Measurements from ENCODE around the gene EMC10.

Gene EMC10

DNA sequence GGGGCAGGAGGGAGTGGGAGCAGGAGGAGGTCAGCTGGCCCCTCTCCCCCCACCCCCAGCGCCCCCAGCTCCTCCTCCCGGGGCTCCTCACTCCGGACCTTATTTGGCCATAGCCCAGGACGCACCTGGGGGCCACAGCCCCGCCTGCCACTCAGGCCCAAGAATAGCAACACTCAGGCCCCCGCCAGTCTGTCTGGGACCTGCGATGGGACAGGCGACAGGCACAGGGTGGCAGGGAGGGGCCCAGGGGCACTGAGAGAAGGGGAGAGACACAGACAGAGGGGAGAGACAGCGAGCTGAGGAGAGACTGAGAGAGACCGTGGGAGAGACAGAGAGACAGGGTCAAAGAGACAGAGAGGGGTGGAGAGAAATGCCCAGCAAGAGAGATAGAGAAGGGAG, 24.4 kb downstream of the EMC10 start:
- Histone ChIP-seq H3K79me2 (ENCODE audit: control insufficient read depth, insufficient read depth, low read length, poor library complexity) (peaks cover 3% of the 10 kb centered on the region), H3K4me1 (ENCODE audit: control insufficient read depth in 1 of 2, insufficient read depth in 2 of 2, low read length in 2 of 2) (peaks cover 23 to 30% of the 10 kb centered on the region in 2 experiments), H3K14ac (ENCODE audit: low read length) (peak overlapping the region; percentile 22), H4K8ac (ENCODE audit: low read depth, low read length) (peak overlapping the region; percentile 8), H3K4me3 (ENCODE audit: low read depth, low read length) (no peak overlapping the region), H3K9ac (ENCODE audit: low read length) (no peak overlapping the region), H3K4me2 (ENCODE audit: low read length) (peak overlapping the region; percentile 37), H3K27ac (ENCODE audit: low read depth, low read length) (peak overlapping the region; percentile 75), H3K9me3 (ENCODE audit: insufficient read depth, low read depth, low read length) (no peaks in the 10 kb centered on the region), H2BK12ac (ENCODE audit: low read length) (peak overlapping the region; percentile 1), H3K18ac (ENCODE audit: low read length) (no peak overlapping the region), H3K27me3 (ENCODE audit: insufficient read depth, low read length) (no peaks in the 10 kb centered on the region), H3K36me3 (ENCODE audit: control insufficient read depth in 1 of 2, insufficient read depth in 2 of 2, low read length in 2 of 2) (peaks cover 0 to 2% of the 10 kb centered on the region in 2 experiments), H3K23ac (ENCODE audit: low read length) (no peak overlapping the region), H2BK120ac (ENCODE audit: insufficient read depth, low read length, poor library complexity) (peak overlapping the region; percentile 65), H2AK5ac (ENCODE audit: low read length) (peak overlapping the region; percentile 55), H4K12ac (ENCODE audit: low read depth, low read length) (no peak overlapping the region), H2AFZ (ENCODE audit: insufficient read depth, low read length, poor library complexity) (no peak overlapping the region), H4K91ac (ENCODE audit: low read depth, low read length) (peak overlapping the region; percentile 97), H3K79me1 (ENCODE audit: low read length) (peaks cover 27% of the 10 kb centered on the region), H2BK5ac (ENCODE audit: low read depth, low read length, poor library complexity) (peak overlapping the region; percentile 37), H3K4ac (ENCODE audit: low read depth, low read length) (peak overlapping the region; percentile 7)
- no peak for DNase-seq
- WGBS (ENCODE audit: extremely low coverage, insufficient coverage, insufficient read length), result no CpG with 5 or more reads among the region's 10 CpGs

DNA sequence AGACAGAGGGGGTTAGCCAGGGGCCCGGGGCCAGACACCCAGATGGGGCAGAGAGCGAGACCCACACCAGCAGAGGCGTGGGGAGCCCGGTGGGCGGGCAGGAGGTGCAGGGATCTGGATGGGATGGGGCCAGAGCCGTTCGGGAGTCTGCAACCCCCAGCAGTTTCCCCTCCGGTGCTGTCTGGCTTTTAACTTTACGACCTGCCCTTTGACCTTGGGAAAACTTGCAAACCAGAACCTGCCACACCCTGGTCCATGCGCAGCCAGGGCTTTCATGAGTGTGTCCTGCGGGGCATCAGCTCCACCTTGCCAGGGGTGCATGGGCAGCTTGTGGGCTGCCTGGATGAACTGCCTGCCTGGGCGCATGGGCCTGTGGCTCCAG, 24.9 kb downstream of the EMC10 start:
- Histone ChIP-seq H3K36me3 (ENCODE audit: control insufficient read depth in 1 of 2, insufficient read depth in 2 of 2, low read length in 2 of 2) (peaks cover 3 to 4% of the 10 kb centered on the region in 2 experiments), H3K23ac (ENCODE audit: low read length) (no peak overlapping the region), H3K27ac (ENCODE audit: low read depth, low read length) (peak overlapping the region; percentile 75), H3K4me2 (ENCODE audit: low read length) (peak overlapping the region; percentile 38), H3K79me1 (ENCODE audit: low read length) (peaks cover 27% of the 10 kb centered on the region), H3K27me3 (ENCODE audit: insufficient read depth, low read length) (no peaks in the 10 kb centered on the region), H2BK120ac (ENCODE audit: insufficient read depth, low read length, poor library complexity) (peak overlapping the region; percentile 88), H3K9ac (ENCODE audit: low read length) (peak overlapping the region; percentile 16), H4K91ac (ENCODE audit: low read depth, low read length) (peak overlapping the region; percentile 83), H4K12ac (ENCODE audit: low read depth, low read length) (no peak overlapping the region), H3K9me3 (ENCODE audit: insufficient read depth, low read depth, low read length) (no peaks in the 10 kb centered on the region), H2AFZ (ENCODE audit: insufficient read depth, low read length, poor library complexity) (no peak overlapping the region), H3K14ac (ENCODE audit: low read length) (peak overlapping the region; percentile 54), H2BK12ac (ENCODE audit: low read length) (peak overlapping the region; percentile 58), H3K4ac (ENCODE audit: low read depth, low read length) (peak overlapping the region; percentile 20), H3K79me2 (ENCODE audit: control insufficient read depth, insufficient read depth, low read length, poor library complexity) (peaks cover 3% of the 10 kb centered on the region), H3K18ac (ENCODE audit: low read length) (peak overlapping the region; percentile 27), H4K8ac (ENCODE audit: low read depth, low read length) (peak overlapping the region; percentile 8), H3K4me1 (ENCODE audit: control insufficient read depth in 1 of 2, insufficient read depth in 2 of 2, low read length in 2 of 2) (peaks cover 21 to 29% of the 10 kb centered on the region in 2 experiments), H3K4me3 (ENCODE audit: low read depth, low read length) (peak overlapping the region; percentile 7), H2AK5ac (ENCODE audit: low read length) (no peak overlapping the region), H2BK5ac (ENCODE audit: low read depth, low read length, poor library complexity) (peak overlapping the region; percentile 37)
- no peak for DNase-seq
- WGBS (ENCODE audit: extremely low coverage, insufficient coverage, insufficient read length), result no CpG with 5 or more reads among the region's 12 CpGs

- peak overlapping the region; percentile 54 for H3K14ac ChIP-seq (ENCODE audit: low read length)
- no peak overlapping the region for H4K12ac ChIP-seq (ENCODE audit: low read depth, low read length)
- H3K4me3 ChIP-seq (ENCODE audit: low read depth, low read length), result peak overlapping the region; percentile 7
- H3K4me1 ChIP-seq (ENCODE audit: control insufficient read depth in 1 of 2, insufficient read depth in 2 of 2, low read length in 2 of 2), result peaks cover 17 to 23% of the 10 kb centered on the region in 2 experiments
- H2BK5ac ChIP-seq (ENCODE audit: low read depth, low read length, poor library complexity), result peak overlapping the region; percentile 15
- peak overlapping the region; percentile 58 for H2BK12ac ChIP-seq (ENCODE audit: low read length)
- H2AK5ac ChIP-seq (ENCODE audit: low read length), result peak overlapping the region; percentile 36
- peak overlapping the region; percentile 20 for H3K4ac ChIP-seq (ENCODE audit: low read depth, low read length)
- no peak for DNase-seq
- H3K79me2 ChIP-seq (ENCODE audit: control insufficient read depth, insufficient read depth, low read length, poor library complexity), result peaks cover 3% of the 10 kb centered on the region
- H3K9me3 ChIP-seq (ENCODE audit: insufficient read depth, low read depth, low read length), result no peaks in the 10 kb centered on the region
- H3K27me3 ChIP-seq (ENCODE audit: insufficient read depth, low read length), result no peaks in the 10 kb centered on the region
- peak overlapping the region; percentile 83 for H4K91ac ChIP-seq (ENCODE audit: low read depth, low read length)
- H3K4me2 ChIP-seq (ENCODE audit: low read length), result peak overlapping the region; percentile 38
- no peak overlapping the region for H3K23ac ChIP-seq (ENCODE audit: low read length)
- peak overlapping the region; percentile 60 for H3K27ac ChIP-seq (ENCODE audit: low read depth, low read length)
- H3K9ac ChIP-seq (ENCODE audit: low read length), result peak overlapping the region; percentile 16
- H2BK120ac ChIP-seq (ENCODE audit: insufficient read depth, low read length, poor library complexity), result peak overlapping the region; percentile 88
- H4K8ac ChIP-seq (ENCODE audit: low read depth, low read length), result peak overlapping the region; percentile 39
- H3K79me1 ChIP-seq (ENCODE audit: low read length), result peaks cover 27% of the 10 kb centered on the region
- no peak overlapping the region for H2AFZ ChIP-seq (ENCODE audit: insufficient read depth, low read length, poor library complexity)
- peak overlapping the region; percentile 27 for H3K18ac ChIP-seq (ENCODE audit: low read length)
- peaks cover 5 to 6% of the 10 kb centered on the region in 2 experiments for H3K36me3 ChIP-seq (ENCODE audit: control insufficient read depth in 1 of 2, insufficient read depth in 2 of 2, low read length in 2 of 2)
- no CpG with 5 or more reads among the region's 25 CpGs for WGBS (ENCODE audit: extremely low coverage, insufficient coverage, insufficient read length)
Observed at GRCh38 chr19:50501568-50502475, 25.5 kb downstream of the EMC10 start.

- Histone ChIP-seq H3K14ac (ENCODE audit: low read length) (no peak overlapping the region), H3K4ac (ENCODE audit: low read depth, low read length) (no peak overlapping the region), H3K18ac (ENCODE audit: low read length) (no peak overlapping the region), H3K79me2 (ENCODE audit: control insufficient read depth, insufficient read depth, low read length, poor library complexity) (peaks cover 5% of the 10 kb centered on the region), H2BK5ac (ENCODE audit: low read depth, low read length, poor library complexity) (no peak overlapping the region), H2BK12ac (ENCODE audit: low read length) (peak overlapping the region; percentile 8), H3K4me1 (ENCODE audit: control insufficient read depth in 1 of 2, insufficient read depth in 2 of 2, low read length in 2 of 2) (peaks cover 12 to 15% of the 10 kb centered on the region in 2 experiments), H3K27me3 (ENCODE audit: insufficient read depth, low read length) (no peaks in the 10 kb centered on the region), H2BK120ac (ENCODE audit: insufficient read depth, low read length, poor library complexity) (no peak overlapping the region), H4K12ac (ENCODE audit: low read depth, low read length) (no peak overlapping the region), H3K9ac (ENCODE audit: low read length) (no peak overlapping the region), H3K9me3 (ENCODE audit: insufficient read depth, low read depth, low read length) (no peaks in the 10 kb centered on the region), H4K91ac (ENCODE audit: low read depth, low read length) (no peak overlapping the region), H2AK5ac (ENCODE audit: low read length) (no peak overlapping the region), H3K79me1 (ENCODE audit: low read length) (peaks cover 14% of the 10 kb centered on the region), H3K36me3 (ENCODE audit: control insufficient read depth in 1 of 2, insufficient read depth in 2 of 2, low read length in 2 of 2) (peaks cover 5 to 6% of the 10 kb centered on the region in 2 experiments), H4K8ac (ENCODE audit: low read depth, low read length) (no peak overlapping the region), H3K27ac (ENCODE audit: low read depth, low read length) (no peak overlapping the region), H3K4me2 (ENCODE audit: low read length) (no peak overlapping the region), H3K4me3 (ENCODE audit: low read depth, low read length) (no peak overlapping the region), H2AFZ (ENCODE audit: insufficient read depth, low read length, poor library complexity) (no peak overlapping the region), H3K23ac (ENCODE audit: low read length) (no peak overlapping the region)
- WGBS (ENCODE audit: extremely low coverage, insufficient coverage, insufficient read length), result no CpG with 5 or more reads among the region's 30 CpGs
- no peak for DNase-seq
Observed at GRCh38 chr19:50505856-50506611, 29.7 kb downstream of the EMC10 start.
